Tongue (tissue), 2 donors: Measurements from ENCODE around the gene NEK11. TPM values are rescaled to one million over a fixed set of nuclear protein-coding genes. Genes with fewer than 3 reads are reported as not detected.
A peak's percentile ranks its signal among the peaks of the same experiment; 100 is the strongest.

Experiments
- DNase-seq: peaks from one replicate; pipeline ENCODE4 v3.0.0-alpha.2; 2015
- total RNA-seq: library from RNA; depleted of rRNA; stranded (reverse); fragments of >200 nt; gene quantifications from one replicate; pipeline ENCODE4 v1.2.3, GENCODE V29; 2014

The NEK11 gene
- total RNA-seq, 1 donor from 2014 or later = 16.1 TPM

- no peak for DNase-seq
Measured at GRCh38 chr3:131141770-131142169, 115.1 kb downstream of the NEK11 start.

- DNase-seq = no peak
Measured at GRCh38 chr3:131142580-131142979, 115.9 kb downstream of the NEK11 start.

GRCh38 chr3:131143802-131144201 lies 117.1 kb downstream of the NEK11 start:
- DNase-seq = no peak

DNA sequence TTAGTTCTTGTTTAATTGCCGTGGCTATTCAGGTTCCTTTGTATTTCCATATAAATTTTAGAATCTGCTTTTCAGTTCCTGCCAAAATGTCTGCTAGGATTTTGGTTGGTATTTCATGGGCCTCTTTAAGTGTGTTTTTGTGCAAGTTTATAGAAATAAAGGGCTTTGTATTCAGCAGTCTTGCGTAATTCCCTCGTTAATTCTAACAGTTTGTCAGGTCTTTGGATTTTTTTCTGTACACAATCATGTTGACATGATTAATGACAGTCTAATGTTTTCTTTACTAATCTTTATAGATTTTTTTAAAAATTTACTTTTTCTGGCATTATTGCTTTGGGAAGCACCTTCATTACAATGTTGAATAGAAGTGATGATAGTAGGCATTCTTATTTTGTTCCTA lies 120.9 kb downstream of the NEK11 start:
- DNase-seq = no peak

DNA sequence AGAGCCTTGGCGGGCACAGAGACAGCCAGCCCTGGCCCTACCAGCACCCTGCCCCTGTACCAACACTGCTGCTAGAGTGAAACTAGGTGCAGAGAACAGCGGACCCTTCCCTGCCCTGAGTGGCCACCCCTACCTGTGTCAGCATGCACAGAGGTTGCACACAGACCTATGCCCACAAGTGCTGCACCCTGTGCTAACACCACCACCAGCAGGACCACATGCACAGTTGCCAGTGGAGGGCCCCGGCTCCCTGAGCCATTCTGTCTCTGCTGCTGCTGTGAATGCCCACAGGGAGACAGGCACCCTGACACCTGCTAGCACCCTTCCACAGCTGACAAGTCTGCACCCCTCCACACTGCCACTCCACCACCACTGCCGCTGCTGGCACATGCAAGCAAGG lies 131.8 kb downstream of the NEK11 start:
- DNase-seq = no peak

GRCh38 chr3:131162516-131162915 lies 135.8 kb downstream of the NEK11 start:
- DNase-seq = no peak

- DNase-seq = no peak
Measured at GRCh38 chr3:131167867-131168266, 141.2 kb downstream of the NEK11 start.

- no peak for DNase-seq
Measured at GRCh38 chr3:131169331-131169730, 142.7 kb downstream of the NEK11 start.

- DNase-seq = no peak
Measured at GRCh38 chr3:131172502-131173200, 146.0 kb downstream of the NEK11 start.

DNA sequence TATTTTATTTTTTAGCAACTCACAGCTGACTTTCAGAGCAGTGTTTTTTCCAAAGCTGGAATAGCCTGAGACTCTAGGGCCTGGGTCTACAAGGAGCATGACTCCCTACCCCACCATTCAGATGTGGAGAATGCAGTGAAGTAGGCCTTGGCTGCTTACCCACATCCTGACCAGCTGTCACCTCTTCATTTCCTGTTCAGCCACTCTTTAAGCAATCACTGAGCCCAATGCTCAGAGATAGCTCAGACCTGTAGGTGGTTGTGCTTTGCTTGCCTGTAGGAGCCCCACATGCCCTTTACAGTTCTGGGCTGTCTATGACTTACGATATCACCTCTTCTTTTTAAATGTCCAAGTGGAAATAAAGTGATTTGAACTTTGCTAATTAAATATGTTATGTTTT lies 148.1 kb downstream of the NEK11 start:
- DNase-seq = no peak

- DNase-seq = no peak
Measured at GRCh38 chr3:131178710-131179375, 152.2 kb downstream of the NEK11 start.

DNA sequence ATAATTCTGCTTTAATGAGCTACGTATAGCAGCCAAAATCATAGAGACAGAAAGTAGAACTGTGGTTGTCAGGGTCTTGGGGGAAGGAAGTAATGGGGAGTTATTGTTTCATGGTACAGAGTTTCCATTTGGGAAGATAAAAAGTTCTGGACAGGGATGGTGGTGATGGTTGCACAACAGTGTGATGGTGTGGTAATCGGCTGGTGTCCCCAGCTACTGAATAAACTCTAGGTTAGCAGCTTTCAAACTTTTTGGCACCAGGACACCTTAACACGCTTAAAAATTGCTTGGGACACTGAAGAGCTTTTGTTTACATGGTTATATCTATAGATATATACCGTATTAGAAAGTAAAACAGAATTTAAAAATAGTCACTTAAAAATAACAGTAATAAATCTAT lies 166.0 kb downstream of the NEK11 start:
- DNase-seq = no peak

DNA sequence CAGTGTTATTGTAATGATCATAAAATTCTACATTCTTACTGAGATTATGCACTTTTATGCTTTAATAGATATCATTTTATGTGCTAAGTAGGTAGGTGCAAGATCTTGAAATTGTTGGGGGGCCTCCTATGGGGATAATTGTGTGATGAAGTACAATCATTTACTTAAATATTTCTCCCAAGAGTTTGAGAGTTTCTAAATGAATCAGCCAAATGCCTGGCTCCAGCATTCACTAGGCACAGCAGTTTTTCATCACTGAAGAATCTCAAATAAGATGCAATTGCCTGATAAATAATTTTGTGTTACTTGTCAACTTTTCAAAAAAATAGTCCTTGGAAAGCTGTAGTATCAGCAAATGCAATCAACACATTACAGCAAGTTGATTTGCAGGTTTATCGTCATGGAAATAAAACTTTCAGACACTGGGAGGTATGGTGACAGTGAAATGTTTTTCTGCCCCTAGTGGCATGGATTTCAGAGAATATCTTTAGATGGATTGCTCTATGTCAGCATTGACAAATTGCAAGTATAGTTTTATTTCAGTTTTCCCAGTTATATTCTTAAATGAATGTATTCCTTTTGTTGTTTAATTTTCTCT lies 167.1 kb downstream of the NEK11 start:
- DNase-seq = no peak

GRCh38 chr3:131194816-131195215 lies 168.1 kb downstream of the NEK11 start:
- DNase-seq = no peak

DNA sequence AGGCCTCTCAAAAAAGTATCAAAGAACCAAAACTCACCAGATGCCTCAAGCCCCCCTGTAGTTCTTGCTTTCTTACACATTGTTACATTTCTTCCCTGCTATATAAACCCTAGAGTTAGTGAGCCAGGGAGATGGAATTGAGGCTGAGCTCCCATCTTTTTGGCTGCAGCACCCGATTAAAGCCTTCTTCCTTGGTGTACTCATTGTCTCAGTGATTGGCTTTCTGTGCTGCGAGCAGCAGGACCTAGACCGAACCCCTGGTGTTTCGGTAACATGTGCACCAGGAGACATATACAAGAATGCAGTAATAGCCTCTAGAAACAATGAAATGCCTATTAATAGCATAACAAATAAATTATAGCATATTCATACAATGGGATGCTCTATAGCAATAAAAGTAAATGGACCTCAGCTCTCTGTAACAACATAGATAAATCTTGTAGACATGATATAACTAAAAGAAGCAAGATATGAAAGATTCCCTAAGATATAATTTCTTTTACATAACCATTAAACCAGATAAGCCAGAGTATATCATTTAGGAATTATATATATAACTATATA lies 174.0 kb downstream of the NEK11 start:
- no peak for DNase-seq

DNA sequence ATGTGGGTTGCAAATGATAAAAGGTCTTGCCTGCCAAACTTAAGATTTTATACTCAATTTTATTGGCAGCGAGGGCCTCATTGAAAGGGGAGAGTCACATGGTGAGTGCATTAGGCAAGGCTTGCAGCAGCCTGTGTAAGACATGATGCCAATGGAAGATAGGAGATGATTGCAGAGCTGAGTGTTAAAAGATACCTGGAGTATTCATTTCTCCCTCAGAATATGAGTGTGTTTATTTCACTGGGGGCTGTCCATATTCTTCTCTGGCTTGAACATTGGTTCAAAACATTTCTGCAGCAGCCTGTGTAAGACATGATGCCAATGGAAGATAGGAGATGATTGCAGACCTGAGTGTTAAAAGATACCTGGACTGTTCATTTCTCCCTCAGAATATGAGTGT lies 189.7 kb downstream of the NEK11 start:
- no peak for DNase-seq

DNA sequence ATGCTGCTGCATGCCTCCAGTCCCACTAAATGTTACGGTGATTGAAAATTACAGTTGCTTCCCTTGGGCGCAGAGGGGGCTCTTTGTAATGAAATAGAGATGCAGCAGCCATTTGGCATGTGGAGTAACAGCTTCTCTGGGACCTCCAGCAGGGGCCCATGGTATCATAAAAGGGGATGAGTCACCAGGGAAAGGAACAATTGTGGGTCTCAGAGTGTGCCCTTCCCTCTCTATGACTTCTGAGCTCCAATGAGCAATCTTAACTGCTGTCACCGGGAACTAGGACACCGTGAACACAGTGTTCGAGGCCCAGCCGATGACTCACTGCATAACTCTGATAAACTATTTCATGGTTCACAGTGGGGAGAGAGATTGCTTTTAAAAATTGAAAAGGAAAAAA lies 190.1 kb downstream of the NEK11 start:
- no peak for DNase-seq

- DNase-seq = peak; percentile 11
Measured at GRCh38 chr3:131217296-131217741, 190.6 kb downstream of the NEK11 start.

GRCh38 chr3:131218196-131218595 lies 191.5 kb downstream of the NEK11 start:
- DNase-seq = no peak

DNA sequence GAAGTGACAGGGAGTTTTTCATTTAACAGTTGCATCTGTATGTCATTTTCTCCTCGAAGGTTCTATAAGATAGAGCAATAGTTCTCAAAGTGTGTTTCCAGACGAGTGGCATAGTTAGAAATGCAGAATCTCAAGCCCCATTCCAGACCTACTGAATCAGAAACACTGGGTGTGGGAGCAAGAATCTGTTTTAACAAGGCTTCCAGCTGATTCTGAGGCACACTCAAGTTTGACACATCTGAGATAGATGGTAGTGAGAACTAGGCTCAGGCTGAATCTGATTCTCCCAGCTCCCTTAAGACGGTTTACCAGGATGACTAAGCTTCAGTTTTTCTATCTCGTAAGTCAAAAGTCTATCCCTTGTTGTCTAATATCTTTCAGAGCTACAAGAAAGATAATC lies 195.1 kb downstream of the NEK11 start:
- no peak for DNase-seq

GRCh38 chr3:131222599-131222998 lies 195.9 kb downstream of the NEK11 start:
- no peak for DNase-seq

- DNase-seq = no peak
Measured at GRCh38 chr3:131223373-131224289, 197.0 kb downstream of the NEK11 start.
